GM12801 (cell line): ENCODE data around the gene DSCAM.

Experiments used
- TF ChIP-seq, protein P1 (sequence below): IDR thresholded peaks from one replicate; pipeline ENCODE4 v1.5.1; 2011; ENCODE audit warnings: control low read depth; ENCODE audit not compliant: insufficient read length; ENCODE audit errors: extremely low read depth

The DSCAM gene

DNA sequence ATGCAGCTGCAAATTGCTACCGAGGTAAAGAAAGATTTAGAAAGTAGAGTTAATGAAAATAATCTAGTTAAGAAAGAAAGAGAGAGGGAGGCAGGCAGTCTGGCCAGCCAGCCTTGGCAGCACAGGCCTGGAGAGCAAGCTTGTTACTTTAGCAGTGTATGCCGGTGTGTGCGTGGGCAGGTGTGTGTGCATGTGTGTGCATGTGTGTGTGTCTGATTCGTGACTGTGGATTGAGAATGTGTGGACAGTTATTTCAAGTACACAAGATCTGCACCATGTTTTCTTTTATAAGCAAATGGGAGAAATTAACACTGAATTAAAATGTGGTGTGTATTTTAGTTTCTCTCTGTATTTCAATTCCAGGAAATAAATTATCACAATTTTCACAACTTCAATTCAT, 211.6 kb downstream of the DSCAM start:
- TF ChIP-seq, protein P1, sequence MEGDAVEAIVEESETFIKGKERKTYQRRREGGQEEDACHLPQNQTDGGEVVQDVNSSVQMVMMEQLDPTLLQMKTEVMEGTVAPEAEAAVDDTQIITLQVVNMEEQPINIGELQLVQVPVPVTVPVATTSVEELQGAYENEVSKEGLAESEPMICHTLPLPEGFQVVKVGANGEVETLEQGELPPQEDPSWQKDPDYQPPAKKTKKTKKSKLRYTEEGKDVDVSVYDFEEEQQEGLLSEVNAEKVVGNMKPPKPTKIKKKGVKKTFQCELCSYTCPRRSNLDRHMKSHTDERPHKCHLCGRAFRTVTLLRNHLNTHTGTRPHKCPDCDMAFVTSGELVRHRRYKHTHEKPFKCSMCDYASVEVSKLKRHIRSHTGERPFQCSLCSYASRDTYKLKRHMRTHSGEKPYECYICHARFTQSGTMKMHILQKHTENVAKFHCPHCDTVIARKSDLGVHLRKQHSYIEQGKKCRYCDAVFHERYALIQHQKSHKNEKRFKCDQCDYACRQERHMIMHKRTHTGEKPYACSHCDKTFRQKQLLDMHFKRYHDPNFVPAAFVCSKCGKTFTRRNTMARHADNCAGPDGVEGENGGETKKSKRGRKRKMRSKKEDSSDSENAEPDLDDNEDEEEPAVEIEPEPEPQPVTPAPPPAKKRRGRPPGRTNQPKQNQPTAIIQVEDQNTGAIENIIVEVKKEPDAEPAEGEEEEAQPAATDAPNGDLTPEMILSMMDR: no peak

DNA sequence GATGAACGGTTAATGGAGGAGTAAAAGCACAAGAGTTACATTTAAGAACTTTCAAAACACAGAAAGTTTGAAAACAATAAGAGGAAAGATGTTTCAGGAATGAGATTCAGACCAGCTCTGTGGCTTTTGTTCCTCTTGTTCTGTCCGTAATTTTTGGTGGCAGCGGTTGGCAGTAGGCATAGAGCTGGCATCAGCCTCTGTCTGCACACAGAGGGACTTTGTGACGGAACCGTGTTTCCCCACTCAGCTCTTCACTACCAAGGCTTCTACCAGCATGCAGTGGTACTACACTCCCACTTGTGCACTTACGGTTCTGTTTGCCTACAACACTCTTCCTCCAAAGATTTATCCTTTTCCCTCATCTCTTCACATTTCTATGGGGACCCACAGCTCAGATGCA, 212.8 kb downstream of the DSCAM start:
- TF ChIP-seq, protein P1: no peak

GRCh38 chr21:40633048-40633447, 213.9 kb downstream of the DSCAM start:
- TF ChIP-seq, protein P1: no peak

- TF ChIP-seq, protein P1: no peak
Observed at GRCh38 chr21:40631211-40631610, 215.7 kb downstream of the DSCAM start.

- TF ChIP-seq, protein P1: no peak
Observed at GRCh38 chr21:40625991-40626390, 221.0 kb downstream of the DSCAM start.

DNA sequence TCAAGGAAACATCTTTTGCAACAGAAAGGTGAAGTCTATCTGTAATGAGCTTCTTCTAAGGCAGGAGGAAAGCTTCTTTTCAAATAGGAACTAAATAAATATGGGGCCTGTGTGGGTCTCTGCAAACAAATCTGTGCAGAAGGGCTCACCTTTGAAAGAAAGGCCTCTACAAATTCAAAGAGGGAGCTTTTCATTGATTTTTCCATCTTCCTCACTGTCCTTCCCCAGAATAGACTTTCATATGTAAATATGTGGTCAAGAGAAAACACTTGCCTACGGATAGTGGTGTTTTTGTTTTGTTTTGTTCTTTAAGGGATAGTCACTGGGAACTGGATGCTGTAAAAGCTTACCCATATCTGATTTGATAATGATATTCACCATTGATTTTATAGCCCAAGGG, 223.4 kb downstream of the DSCAM start:
- TF ChIP-seq, protein P1: no peak

DNA sequence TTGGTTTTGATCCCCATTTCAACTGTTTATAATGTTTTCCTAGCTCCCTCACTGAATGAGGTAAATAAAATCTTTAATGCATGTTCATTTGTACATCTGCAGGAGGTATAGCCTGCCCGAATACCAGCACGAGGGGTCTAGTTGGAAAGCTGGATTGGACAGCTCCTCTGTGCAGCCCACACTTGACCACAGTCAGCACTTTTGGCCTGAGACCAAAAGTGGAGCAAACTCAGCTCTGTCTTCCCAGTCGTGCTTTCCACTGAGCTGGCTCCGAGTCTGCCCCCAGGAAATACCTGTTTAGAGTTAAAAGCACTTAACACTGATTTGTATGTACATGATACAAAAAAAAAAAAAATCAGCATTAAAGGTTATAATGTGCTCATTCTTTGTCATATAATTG, 224.4 kb downstream of the DSCAM start:
- TF ChIP-seq, protein P1: no peak

DNA sequence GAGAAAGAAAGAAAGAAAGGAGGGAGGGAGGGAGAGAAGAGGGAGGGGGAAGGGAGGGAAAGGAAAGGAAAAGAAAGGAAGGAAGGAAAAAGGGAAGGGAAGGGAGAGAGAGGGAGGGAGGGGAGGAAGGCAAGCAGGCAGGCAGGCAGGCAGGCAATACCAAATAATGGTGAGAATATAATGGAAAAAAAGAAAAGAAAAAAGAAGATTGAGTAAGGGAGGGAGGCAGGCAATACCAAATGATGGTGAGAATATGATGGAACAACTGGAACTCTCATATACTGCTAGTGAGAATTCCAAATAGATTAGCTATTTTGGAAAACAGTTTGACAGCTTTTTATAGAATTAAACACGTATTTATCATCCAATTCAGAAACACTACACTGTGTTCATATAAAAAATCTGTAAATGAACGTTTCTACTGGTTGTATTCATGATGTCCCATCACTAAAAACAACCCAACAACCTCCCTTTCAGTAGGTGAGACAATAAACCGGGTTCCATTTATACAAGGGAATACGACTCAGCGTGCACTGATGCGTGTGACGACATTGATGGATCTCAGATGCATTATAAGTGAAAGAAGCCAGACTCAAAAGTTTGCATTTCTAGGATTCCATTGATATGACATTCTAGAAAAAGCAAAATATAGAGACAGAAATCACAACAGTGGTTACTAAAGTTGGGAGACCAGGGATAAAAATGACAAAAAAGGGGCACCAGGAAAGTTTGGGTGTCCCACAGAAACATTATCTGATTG, 226.4 kb downstream of the DSCAM start:
- TF ChIP-seq, protein P1: no peak
